ENCODE results near the gene PRSS57. TPM values are rescaled to one million over a fixed set of nuclear protein-coding genes. Genes with fewer than 3 reads are reported as not detected.

Gene PRSS57
- total RNA-seq, 2 donors from 2014 or later = not detected

DNA sequence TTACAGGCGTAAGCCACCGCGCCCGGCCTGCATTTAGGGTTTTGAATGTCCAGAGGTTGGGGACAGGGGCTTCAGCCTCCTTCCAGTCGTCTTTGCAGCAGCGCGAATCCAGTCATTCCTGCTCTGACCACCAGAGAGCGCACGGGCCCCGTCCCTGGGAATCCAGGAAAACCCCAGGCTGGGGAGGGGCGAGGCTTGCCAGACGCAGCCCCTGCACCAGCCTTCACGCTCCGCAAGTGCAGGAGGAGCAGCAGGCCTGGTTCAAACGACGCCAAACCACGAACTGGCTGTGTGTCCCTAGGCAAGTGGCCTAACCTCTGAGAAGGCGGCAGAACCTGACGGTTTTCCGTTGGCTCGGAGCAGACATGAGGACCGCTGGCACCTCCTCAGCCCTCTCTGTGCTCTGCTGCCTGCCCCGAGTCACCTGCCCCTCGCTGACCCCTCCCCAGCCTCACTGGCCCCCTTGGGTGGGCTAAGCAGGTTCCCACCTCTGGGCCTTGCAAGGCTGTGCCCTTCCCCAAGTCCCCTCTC, 30.3 kb downstream of the PRSS57 start:
- Histone ChIP-seq H3K36me3 (no peaks in the 10 kb centered on the region), H3K9ac (ENCODE audit: low read depth in 2 of 2, low read length in 2 of 2) (no peak overlapping the region), H3K4me3 (peak overlapping the region; percentile 8), H3K27ac (no peak overlapping the region), H3K27me3 (no peaks in the 10 kb centered on the region), H3K9me3 (no peaks in the 10 kb centered on the region), H3K4me1 (peaks cover 18% of the 10 kb centered on the region)
- intact Hi-C loops (cut with DNase I) = loop anchor here (1.0 to 10.0 kb wide), 2 partner anchors 68 to 80 kb away; partner anchors contain the start of gene HCN2
- DNase-seq = peak; percentile 90
- peak; percentile 95 for TF ChIP-seq CTCF (IDR thresholded peaks at IDR 0.05)

- H3K27me3 ChIP-seq = no peaks in the 10 kb centered on the region
- intact Hi-C loops (cut with DNase I) = loop anchor here (1.0 to 10.0 kb wide), 2 partner anchors 70 to 79 kb away; partner anchors contain the start of gene HCN2
- no peaks in the 10 kb centered on the region for H3K9me3 ChIP-seq
- H3K9ac ChIP-seq (ENCODE audit: low read depth in 2 of 2, low read length in 2 of 2) = peak overlapping the region; percentile 80 to 82
- TF ChIP-seq CTCF (IDR thresholded peaks at IDR 0.05) = no peak
- peak overlapping the region; percentile 83 for H3K27ac ChIP-seq
- peak overlapping the region; percentile 100 for H3K4me3 ChIP-seq
- DNase-seq = no peak
- peaks cover under 1% of the 10 kb centered on the region for H3K36me3 ChIP-seq
- peaks cover 30% of the 10 kb centered on the region for H3K4me1 ChIP-seq
Observed at GRCh38 chr19:663682-664117, 31.6 kb downstream of the PRSS57 start.

DNA sequence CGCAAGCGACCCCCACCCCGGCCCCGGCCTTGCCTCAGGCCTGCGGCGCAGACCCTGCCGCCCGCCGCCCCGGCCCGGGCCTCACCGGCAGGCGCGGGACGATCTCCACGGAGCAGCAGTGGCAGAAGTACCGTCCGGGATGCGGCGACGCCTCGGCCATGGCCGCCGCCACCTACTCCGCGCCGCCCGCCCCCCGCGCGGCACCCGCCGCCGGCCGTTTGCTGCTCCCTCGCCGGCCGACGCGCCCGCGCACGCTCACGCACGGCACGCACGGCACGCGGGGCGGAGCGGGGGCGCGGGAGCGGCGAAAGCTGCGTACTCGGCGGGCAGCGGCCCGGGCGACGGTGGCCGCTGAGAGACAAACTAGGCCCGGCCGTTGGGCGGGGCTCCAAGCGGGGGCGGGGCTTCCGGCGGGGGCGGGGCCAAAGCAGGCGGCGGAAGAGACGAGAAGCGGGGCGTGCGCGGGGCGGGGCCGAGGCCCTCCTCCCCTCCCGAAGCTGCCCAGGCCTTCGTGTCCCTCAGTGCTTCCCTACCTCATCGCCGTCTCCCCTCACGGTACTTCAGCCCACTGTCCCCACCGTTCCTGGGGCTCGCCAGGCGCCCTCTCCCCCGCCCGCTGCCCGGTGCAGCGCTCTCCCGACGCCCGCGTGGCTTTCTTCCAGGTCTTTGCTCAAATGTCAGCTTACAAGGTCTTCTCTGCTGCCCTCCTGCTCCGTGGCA, 32.1 kb downstream of the PRSS57 start, which contains the start of gene RNF126:
Gene RNF126, minus strand, starts transcription at position 253 of the 720 bp plus-strand sequence. Its CDS starts 93 bp downstream, at position 160.
- no peak for TF ChIP-seq CTCF (IDR thresholded peaks at IDR 0.05)
- Histone ChIP-seq H3K27ac (peak within 1 kb of the TSS; percentile 89), H3K36me3 (peaks cover 6% of the 10 kb centered on the region), H3K9me3 (no peaks in the 10 kb centered on the region), H3K4me1 (peaks cover 34% of the 10 kb centered on the region), H3K9ac (ENCODE audit: low read depth in 2 of 2, low read length in 2 of 2) (peak within 1 kb of the TSS; percentile 89 to 97), H3K4me3 (peak within 1 kb of the TSS; percentile 100), H3K27me3 (no peaks in the 10 kb centered on the region)
- intact Hi-C loops (cut with DNase I) = loop anchor here (10.0 kb wide), 1 partner anchor 78 kb away; the partner anchor contains the start of gene HCN2
- peak; percentile 94 for DNase-seq

- Histone ChIP-seq H3K27me3 (no peaks in the 10 kb centered on the region), H3K27ac (peak overlapping the region; percentile 89), H3K36me3 (peaks cover 6% of the 10 kb centered on the region), H3K9me3 (no peaks in the 10 kb centered on the region), H3K4me1 (peaks cover 34% of the 10 kb centered on the region), H3K9ac (ENCODE audit: low read depth in 2 of 2, low read length in 2 of 2) (peak overlapping the region; percentile 89 to 97), H3K4me3 (peak overlapping the region; percentile 100)
- intact Hi-C loops (cut with DNase I) = loop anchor here (10.0 kb wide), 1 partner anchor 78 kb away; the partner anchor contains the start of gene HCN2
- TF ChIP-seq CTCF (IDR thresholded peaks at IDR 0.05) = no peak
- DNase-seq = peak; percentile 80
Observed at GRCh38 chr19:662207-662961, 32.9 kb downstream of the PRSS57 start.

Data from colonic mucosa (tissue), 4 donors.